NCI-H146 treated with DMSO at 0.1 percent for 48 hours (cell line): Measurements from ENCODE around the gene GARNL3.

Source experiments
- DNase-seq: peaks from one replicate; lab custom pipeline; 2025; ENCODE audit not compliant: unreplicated experiment; lab: John Stamatoyannopoulos, UW

Gene GARNL3

GRCh38 chr9:127380479-127380878 is 115.9 kb downstream of the GARNL3 start:
- DNase-seq = no peak

- no peak for DNase-seq
Measured at GRCh38 chr9:127382541-127382940, 118.0 kb downstream of the GARNL3 start.

DNA sequence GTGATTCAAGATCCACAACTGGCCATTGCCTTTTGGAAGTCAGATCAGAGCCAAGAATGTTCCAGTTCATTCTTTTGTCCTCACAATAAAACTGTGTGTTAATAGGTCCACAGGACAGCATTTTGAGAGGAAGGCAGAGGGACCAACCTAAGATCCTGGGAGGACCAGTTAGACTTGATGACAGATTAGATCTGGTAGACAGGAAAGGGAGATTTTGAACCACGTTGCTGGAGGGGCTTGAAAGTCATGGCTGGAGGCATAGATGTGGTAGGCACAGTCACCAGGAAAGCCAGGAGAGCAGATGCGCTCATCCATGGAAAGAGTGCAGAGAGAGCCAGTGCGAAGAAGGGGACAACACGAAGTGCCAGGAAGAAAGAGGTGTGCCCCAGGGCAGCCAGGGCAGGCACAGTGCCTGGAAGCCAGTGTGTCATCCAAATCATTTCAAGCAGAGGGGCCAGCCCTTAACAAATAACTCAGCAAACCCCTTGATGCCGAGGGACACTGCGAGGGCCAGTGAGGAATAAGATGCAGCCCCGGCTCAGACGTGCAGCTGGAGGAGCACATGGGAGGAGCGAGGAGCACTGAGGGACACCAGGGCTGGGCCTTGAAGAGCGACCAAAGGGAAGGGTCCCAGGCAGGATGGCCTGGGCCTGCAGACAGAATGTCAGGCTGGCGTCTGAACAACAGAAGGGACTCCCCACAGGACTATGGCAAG is 119.6 kb downstream of the GARNL3 start:
- DNase-seq = no peak

DNA sequence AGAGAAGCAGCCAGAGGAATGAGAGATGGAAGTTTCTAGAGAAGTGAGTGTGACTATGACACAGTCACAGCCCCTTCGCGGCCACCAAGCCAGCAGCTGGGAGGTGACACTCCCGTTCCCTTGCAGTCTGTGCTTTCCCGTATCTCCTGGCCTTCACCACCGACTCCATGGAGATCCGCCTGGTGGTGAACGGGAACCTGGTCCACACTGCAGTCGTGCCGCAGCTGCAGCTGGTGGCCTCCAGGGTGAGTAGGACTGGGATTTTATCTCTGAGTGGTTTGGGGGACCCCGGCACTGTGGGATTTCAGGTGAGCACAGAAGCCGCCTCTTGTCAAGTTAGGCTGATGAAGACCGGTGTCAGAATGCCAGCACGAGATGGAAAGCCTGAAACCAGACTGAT is 120.3 kb downstream of the GARNL3 start:
- no peak for DNase-seq

GRCh38 chr9:127386249-127386648 is 121.7 kb downstream of the GARNL3 start:
- no peak for DNase-seq

- no peak for DNase-seq
Measured at GRCh38 chr9:127386981-127387380, 122.4 kb downstream of the GARNL3 start.

GRCh38 chr9:127388037-127388855 is 123.7 kb downstream of the GARNL3 start:
- no peak for DNase-seq

DNA sequence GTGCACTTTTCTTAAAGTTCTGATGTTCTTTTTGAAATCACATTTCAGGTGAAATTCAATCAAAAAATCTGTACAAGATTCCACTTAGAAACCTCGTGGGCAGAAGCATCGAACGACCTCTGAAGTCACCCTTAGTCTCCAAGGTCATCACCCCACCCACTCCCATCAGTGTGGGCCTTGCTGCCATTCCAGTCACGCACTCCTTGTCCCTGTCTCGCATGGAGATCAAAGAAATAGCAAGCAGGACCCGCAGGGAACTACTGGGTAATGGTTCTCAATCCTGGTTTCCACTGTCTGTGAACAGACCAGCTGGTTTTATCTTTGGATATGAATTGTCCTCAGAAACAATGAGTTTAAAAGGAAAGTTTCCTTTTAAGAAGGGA is 124.3 kb downstream of the GARNL3 start:
- no peak for DNase-seq

- DNase-seq = no peak
Measured at GRCh38 chr9:127389381-127390247, 125.0 kb downstream of the GARNL3 start.

- no peak for DNase-seq
Measured at GRCh38 chr9:127390248-127390545, 125.6 kb downstream of the GARNL3 start.

- DNase-seq = no peak
Measured at GRCh38 chr9:127390563-127390962, 126.0 kb downstream of the GARNL3 start.

- DNase-seq = no peak
Measured at GRCh38 chr9:127392166-127392565, 127.6 kb downstream of the GARNL3 start.

GRCh38 chr9:127392976-127393375 is 128.4 kb downstream of the GARNL3 start:
- DNase-seq = no peak

- no peak for DNase-seq
Measured at GRCh38 chr9:127393645-127394044, 129.1 kb downstream of the GARNL3 start.

- DNase-seq = no peak
Measured at GRCh38 chr9:127395497-127396252, 131.1 kb downstream of the GARNL3 start.

DNA sequence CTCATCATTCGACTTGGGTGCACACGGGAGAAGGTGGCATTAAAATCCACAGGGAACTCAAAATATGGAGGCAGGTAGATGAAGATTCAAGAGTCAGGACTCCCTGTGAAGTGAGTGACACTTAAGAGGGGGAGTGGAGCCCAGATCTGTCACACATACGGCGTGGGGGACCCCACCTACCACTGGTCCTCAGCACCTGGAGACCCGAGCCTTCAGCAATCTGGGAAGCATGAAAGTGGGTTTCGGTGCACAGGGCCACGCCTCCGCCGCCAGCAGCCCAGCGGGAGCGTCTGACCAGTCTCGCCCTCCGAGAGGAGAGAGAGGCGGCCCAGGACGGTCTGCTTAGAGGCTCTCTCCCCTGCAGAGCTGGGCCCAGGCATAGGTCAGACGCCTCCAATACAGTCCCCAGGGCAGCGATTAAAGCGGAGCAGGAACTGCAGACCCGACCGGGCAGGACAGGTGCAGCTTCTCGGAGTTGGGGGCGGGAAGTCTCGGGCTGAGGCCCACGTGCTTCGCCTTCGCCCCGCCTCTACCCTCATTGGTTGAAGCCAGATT is 131.8 kb downstream of the GARNL3 start:
- no peak for DNase-seq

- peak; percentile 96 for DNase-seq
Measured at GRCh38 chr9:127396808-127397645, 132.5 kb downstream of the GARNL3 start, which contains the start of gene SLC2A8. TSS of gene SLC2A8 (plus strand) at chr9:127397169. CDS start at chr9:127397231, 62 bp downstream.

GRCh38 chr9:127397646-127398274 is 133.2 kb downstream of the GARNL3 start:
- DNase-seq = no peak

GRCh38 chr9:127398275-127398647 is 133.7 kb downstream of the GARNL3 start:
- DNase-seq = no peak
